ENCODE measurements around the gene NDUFAF8.

DNA sequence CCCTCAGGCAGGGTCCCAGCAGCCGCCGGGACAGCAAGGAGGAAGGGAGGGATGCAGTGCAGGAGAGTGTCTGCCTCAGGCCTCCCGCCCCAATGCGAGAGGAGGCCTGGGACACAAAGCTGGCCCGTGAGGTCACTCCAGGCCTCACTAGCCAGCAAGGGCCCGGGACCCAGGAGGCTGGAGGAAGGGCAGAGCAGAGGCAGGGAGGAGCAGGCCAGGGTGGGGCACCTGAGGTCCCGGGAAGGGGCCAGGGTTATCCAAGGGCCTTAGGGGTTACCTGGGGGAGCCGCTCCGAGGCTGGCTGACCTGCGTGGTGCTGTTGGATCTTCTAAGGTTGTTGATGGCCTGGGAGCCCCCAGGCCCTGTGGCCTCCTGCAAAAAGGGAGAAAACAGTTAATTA lies 30.5 kb upstream of the NDUFAF8 start:
- TF ChIP-seq, protein P1, sequence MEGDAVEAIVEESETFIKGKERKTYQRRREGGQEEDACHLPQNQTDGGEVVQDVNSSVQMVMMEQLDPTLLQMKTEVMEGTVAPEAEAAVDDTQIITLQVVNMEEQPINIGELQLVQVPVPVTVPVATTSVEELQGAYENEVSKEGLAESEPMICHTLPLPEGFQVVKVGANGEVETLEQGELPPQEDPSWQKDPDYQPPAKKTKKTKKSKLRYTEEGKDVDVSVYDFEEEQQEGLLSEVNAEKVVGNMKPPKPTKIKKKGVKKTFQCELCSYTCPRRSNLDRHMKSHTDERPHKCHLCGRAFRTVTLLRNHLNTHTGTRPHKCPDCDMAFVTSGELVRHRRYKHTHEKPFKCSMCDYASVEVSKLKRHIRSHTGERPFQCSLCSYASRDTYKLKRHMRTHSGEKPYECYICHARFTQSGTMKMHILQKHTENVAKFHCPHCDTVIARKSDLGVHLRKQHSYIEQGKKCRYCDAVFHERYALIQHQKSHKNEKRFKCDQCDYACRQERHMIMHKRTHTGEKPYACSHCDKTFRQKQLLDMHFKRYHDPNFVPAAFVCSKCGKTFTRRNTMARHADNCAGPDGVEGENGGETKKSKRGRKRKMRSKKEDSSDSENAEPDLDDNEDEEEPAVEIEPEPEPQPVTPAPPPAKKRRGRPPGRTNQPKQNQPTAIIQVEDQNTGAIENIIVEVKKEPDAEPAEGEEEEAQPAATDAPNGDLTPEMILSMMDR (IDR thresholded peaks at IDR 0.05): no peak
- TF ChIP-seq EP300 (IDR thresholded peaks at IDR 0.05) (no peak), POLR2A (IDR thresholded peaks at IDR 0.05) (no peak)
